SK-N-SH (cell line): ENCODE measurements around the gene EIF5B. TPM values are rescaled to one million over a fixed set of nuclear protein-coding genes. Genes with fewer than 3 reads are reported as not detected.

Experiments
- CTCF ChIA-PET: fragments of 300-600, 350-600 bp; formaldehyde crosslinking; extraction: SDS; loops from one replicate; lab custom pipeline; 2021; lab: Yijun Ruan, JAX
- POLR2A ChIA-PET: fragments of 350-600 bp; sonication (Branson Sonifier 250); formaldehyde crosslinking; extraction: SDS; loops from one replicate; lab custom pipeline; 2020; ENCODE audit warnings: antibody characterized with exemption, inconsistent platforms; lab: Yijun Ruan, JAX
- DNase-seq: peaks from one replicate; pipeline ENCODE4 v3.0.0; 2012
- H2AFZ ChIP-seq: fragments of 200-600 bp; sonication (generic); 2 replicates; pipeline ENCODE4 v1.8.1; 2016; ENCODE audit warnings: antibody characterized with exemption, mild to moderate bottlenecking, low read depth
- H3F3A ChIP-seq: fragments of 200-600 bp; sonication (generic); replicated peaks from 2 replicates; pipeline ENCODE3; 2016; ENCODE audit warnings: antibody characterized with exemption, mild to moderate bottlenecking; ENCODE audit not compliant: insufficient read depth
- H3K27ac ChIP-seq, 2 experiments: fragments of 200-500 bp in 1 of 2; fragments of 200-600 bp in 1 of 2; sonication (Bioruptor generic) in 1 of 2; sonication (generic), shearing (Covaris generic) in 1 of 2; 2 replicates each; pipeline versions ENCODE4 v1.5.1 to v1.6.1; 2014 to 2016; ENCODE audit warnings: low read depth in 2 of 2, inconsistent platforms in 1 of 2, low read length in 1 of 2, mild to moderate bottlenecking in 1 of 2, mixed read lengths in 1 of 2
- H3K27me3 ChIP-seq: fragments of 200-600 bp; sonication (generic), shearing (Covaris generic); 2 replicates; pipeline ENCODE4 v1.6.1; 2016; ENCODE audit warnings: mixed run types; ENCODE audit not compliant: insufficient read depth
- H3K36me3 ChIP-seq, 2 experiments: fragments of 200-500 bp in 1 of 2; fragments of 200-600 bp in 1 of 2; sonication (Bioruptor generic) in 1 of 2; sonication (generic) in 1 of 2; replicated peaks in 1 of 2; 2 replicates each; pipeline versions ENCODE3 to v1.5.1; 2014 to 2016; ENCODE audit warnings: low read length in 1 of 2, mild to moderate bottlenecking in 1 of 2; ENCODE audit not compliant: insufficient read depth in 2 of 2, control insufficient read depth in 1 of 2
- H3K4me1 ChIP-seq, 2 experiments: fragments of 200-500 bp in 1 of 2; fragments of 200-600 bp in 1 of 2; sonication (Bioruptor generic) in 1 of 2; sonication (generic), shearing (Covaris generic) in 1 of 2; 2 replicates each; pipeline versions ENCODE4 v1.5.1 to v1.6.1; 2014 to 2016; ENCODE audit warnings: low read depth in 1 of 2, low read length in 1 of 2, mixed run types in 1 of 2; ENCODE audit not compliant: insufficient read depth in 2 of 2, control insufficient read depth in 1 of 2
- H3K4me2 ChIP-seq: fragments of 200-600 bp; sonication (generic), shearing (Covaris generic); 2 replicates; pipeline ENCODE4 v1.6.1; 2017; ENCODE audit warnings: mixed run types
- H3K4me3 ChIP-seq, 2 experiments: fragments of 200-500 bp in 1 of 2; fragments of 200-600 bp in 1 of 2; sonication (Bioruptor generic) in 1 of 2; sonication (generic), shearing (Covaris generic) in 1 of 2; 2 replicates each; pipeline versions ENCODE4 v1.5.1 to v1.8.1; 2014 to 2016; ENCODE audit warnings: low read depth in 2 of 2, inconsistent platforms in 1 of 2, low read length in 1 of 2, mild to moderate bottlenecking in 1 of 2, mixed read lengths in 1 of 2, moderate library complexity in 1 of 2
- H3K79me2 ChIP-seq: fragments of 200-600 bp; sonication (generic); 2 replicates; pipeline ENCODE4 v1.8.1; 2017; ENCODE audit warnings: mild to moderate bottlenecking; ENCODE audit not compliant: insufficient read depth
- H3K9ac ChIP-seq: fragments of 200-600 bp; sonication (generic); 2 replicates; pipeline ENCODE4 v1.6.1; 2017; ENCODE audit warnings: mixed run types
- H3K9me2 ChIP-seq: fragments of 200-600 bp; sonication (generic); 2 replicates; pipeline ENCODE4 v1.6.1; 2017; ENCODE audit warnings: mixed run types
- H3K9me3 ChIP-seq: fragments of 200-600 bp; sonication (generic); 2 replicates; pipeline ENCODE4 v1.6.1; 2017; ENCODE audit warnings: mixed run types, mild to moderate bottlenecking, moderate library complexity
- H4K20me1 ChIP-seq: fragments of 200-600 bp; sonication (generic); 2 replicates; pipeline ENCODE4 v1.6.1; 2017; ENCODE audit warnings: mild to moderate bottlenecking, mixed run types; ENCODE audit not compliant: insufficient read depth
- EZH2phosphoT487 ChIP-seq: fragments of 200-600 bp; sonication (generic); IDR thresholded peaks from 2 replicates; pipeline ENCODE4 v1.6.1; 2017; ENCODE audit warnings: low read depth, mixed run types, mild to moderate bottlenecking, antibody characterized with exemption, moderate library complexity, borderline replicate concordance
- FOXJ3 ChIP-seq: sonication (generic); formaldehyde crosslinking; IDR thresholded peaks from 2 replicates; pipeline ENCODE4 v1.5.1; 2020; ENCODE audit warnings: mild to moderate bottlenecking, missing genetic modification reagents
- FOXM1 ChIP-seq: IDR thresholded peaks from 2 replicates; pipeline ENCODE4 v1.4.0; 2012; ENCODE audit warnings: low read depth, mild to moderate bottlenecking
- GABPA ChIP-seq: IDR thresholded peaks from 2 replicates; pipeline ENCODE4 v1.4.0; 2012; ENCODE audit warnings: low read depth, mild to moderate bottlenecking
- JUND ChIP-seq: IDR thresholded peaks from 2 replicates; pipeline ENCODE4 v1.4.0; 2012
- NRF1 ChIP-seq: IDR thresholded peaks from 2 replicates; pipeline ENCODE4 v1.6.1; 2012; ENCODE audit warnings: low read depth, mild to moderate bottlenecking, low read length
- POLR2AphosphoS5 ChIP-seq: IDR thresholded peaks from 2 replicates; pipeline ENCODE4 v1.6.1; 2012; ENCODE audit warnings: low read depth, low read length
- RCOR1 ChIP-seq: fragments of 150-350 bp; IDR thresholded peaks from 2 replicates; pipeline ENCODE4 v1.6.1; 2017; ENCODE audit warnings: antibody characterized with exemption, low read length
- RXRA ChIP-seq: IDR thresholded peaks from 2 replicates; pipeline ENCODE4 v1.4.0; 2012; ENCODE audit warnings: low read depth, mild to moderate bottlenecking, borderline replicate concordance
- SMC3 ChIP-seq: IDR thresholded peaks from 2 replicates; pipeline ENCODE4 v1.6.1; 2012; ENCODE audit warnings: low read depth, low read length, improper control_type of control experiment
- TAF1 ChIP-seq: IDR thresholded peaks from 2 replicates; pipeline ENCODE4 v1.6.1; 2012; ENCODE audit warnings: low read depth, mild to moderate bottlenecking, low read length, moderate library complexity, borderline replicate concordance
- YY1 ChIP-seq: IDR thresholded peaks from 2 replicates; pipeline ENCODE4 v1.4.0; 2012; ENCODE audit warnings: low read depth, mild to moderate bottlenecking
- polyA plus RNA-seq, 3 experiments: library from polyadenylated mRNA; depleted of rRNA; stranded (reverse); fragments of >200 nt; gene quantifications; 2 replicates each; pipeline ENCODE4 v1.2.3, GENCODE V29; 2012
- TF ChIP-seq, protein P1 (sequence below): IDR thresholded peaks from 2 replicates; pipeline ENCODE4 v1.4.0; 2012; ENCODE audit warnings: low read depth
- TF ChIP-seq, protein P2 (sequence below): IDR thresholded peaks from 2 replicates; pipeline ENCODE4 v1.4.0; 2012; ENCODE audit warnings: low read depth, borderline replicate concordance
- TF ChIP-seq, protein P3 (sequence below): IDR thresholded peaks from 2 replicates; pipeline ENCODE4 v1.6.1; 2012; ENCODE audit warnings: mild to moderate bottlenecking, low read depth, low read length, moderate library complexity
- TF ChIP-seq, protein P4 (sequence below): fragments of 200-600 bp; sonication (generic); IDR thresholded peaks from 2 replicates; pipeline ENCODE4 v1.6.1; 2017; ENCODE audit warnings: antibody characterized with exemption, mild to moderate bottlenecking, moderate library complexity
- TF ChIP-seq, protein P5 (sequence below): IDR thresholded peaks from 2 replicates; pipeline ENCODE4 v1.4.0; 2012; ENCODE audit warnings: low read depth, borderline replicate concordance

Gene EIF5B
- polyA plus RNA-seq, 1 of the 3 experiments (the other 2 are of a cell fraction): 9.8 TPM

DNA sequence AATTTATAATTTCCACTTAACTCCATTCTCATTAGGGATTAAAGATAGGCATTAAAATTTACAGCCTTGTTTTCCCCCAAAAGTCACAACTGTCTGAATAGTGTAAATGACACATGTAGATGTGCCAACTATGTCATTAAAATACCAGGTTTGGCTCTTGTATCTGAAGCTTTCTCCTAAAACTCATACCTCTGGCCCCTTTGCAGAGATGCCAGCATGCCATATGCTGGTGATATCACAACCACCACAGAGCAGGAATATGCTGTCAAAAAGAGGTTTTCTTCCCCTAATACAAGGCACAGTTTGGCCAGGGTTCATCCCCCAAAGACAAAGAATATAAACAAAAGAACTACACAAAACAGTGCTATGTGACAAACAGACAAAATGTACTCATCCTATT, 87.2 kb downstream of the EIF5B start:
- Histone ChIP-seq H3K9me3 (no peaks in the 10 kb centered on the region), H3K36me3 (peaks cover 49 to 70% of the 10 kb centered on the region in 2 experiments), H3K4me2 (no peak overlapping the region), H3K27me3 (no peaks in the 10 kb centered on the region), H3K4me1 (peaks cover 0 to 14% of the 10 kb centered on the region in 2 experiments; a peak in 1 of 4 replicates), H3F3A (peaks cover 5% of the 10 kb centered on the region), H2AFZ (no peak overlapping the region), H4K20me1 (no peaks in the 10 kb centered on the region), H3K9ac (no peak overlapping the region), H3K9me2 (no peaks in the 10 kb centered on the region), H3K79me2 (peaks cover 19% of the 10 kb centered on the region; the same call in 1 of the 2 replicates), H3K27ac (0 out of 4 replicates have a peak overlapping the region, but pooled peaks of 1 of the 2 experiments have one; percentile 2), H3K4me3 (no peak overlapping the region)
- TF ChIP-seq POLR2AphosphoS5 (no peak), TAF1 (no peak), RCOR1 (no peak), YY1 (no peak), NRF1 (no peak), RXRA (no peak), FOXM1 (no peak), GABPA (no peak), FOXJ3 (CRISPR knock-in tag) (no peak), JUND (no peak), EZH2phosphoT487 (no peak), SMC3 (no peak)
- TF ChIP-seq, protein P1, sequence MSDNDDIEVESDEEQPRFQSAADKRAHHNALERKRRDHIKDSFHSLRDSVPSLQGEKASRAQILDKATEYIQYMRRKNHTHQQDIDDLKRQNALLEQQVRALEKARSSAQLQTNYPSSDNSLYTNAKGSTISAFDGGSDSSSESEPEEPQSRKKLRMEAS: no peak
- TF ChIP-seq, protein P2, sequence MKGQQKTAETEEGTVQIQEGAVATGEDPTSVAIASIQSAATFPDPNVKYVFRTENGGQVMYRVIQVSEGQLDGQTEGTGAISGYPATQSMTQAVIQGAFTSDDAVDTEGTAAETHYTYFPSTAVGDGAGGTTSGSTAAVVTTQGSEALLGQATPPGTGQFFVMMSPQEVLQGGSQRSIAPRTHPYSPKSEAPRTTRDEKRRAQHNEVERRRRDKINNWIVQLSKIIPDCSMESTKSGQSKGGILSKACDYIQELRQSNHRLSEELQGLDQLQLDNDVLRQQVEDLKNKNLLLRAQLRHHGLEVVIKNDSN: no peak
- TF ChIP-seq, protein P3, sequence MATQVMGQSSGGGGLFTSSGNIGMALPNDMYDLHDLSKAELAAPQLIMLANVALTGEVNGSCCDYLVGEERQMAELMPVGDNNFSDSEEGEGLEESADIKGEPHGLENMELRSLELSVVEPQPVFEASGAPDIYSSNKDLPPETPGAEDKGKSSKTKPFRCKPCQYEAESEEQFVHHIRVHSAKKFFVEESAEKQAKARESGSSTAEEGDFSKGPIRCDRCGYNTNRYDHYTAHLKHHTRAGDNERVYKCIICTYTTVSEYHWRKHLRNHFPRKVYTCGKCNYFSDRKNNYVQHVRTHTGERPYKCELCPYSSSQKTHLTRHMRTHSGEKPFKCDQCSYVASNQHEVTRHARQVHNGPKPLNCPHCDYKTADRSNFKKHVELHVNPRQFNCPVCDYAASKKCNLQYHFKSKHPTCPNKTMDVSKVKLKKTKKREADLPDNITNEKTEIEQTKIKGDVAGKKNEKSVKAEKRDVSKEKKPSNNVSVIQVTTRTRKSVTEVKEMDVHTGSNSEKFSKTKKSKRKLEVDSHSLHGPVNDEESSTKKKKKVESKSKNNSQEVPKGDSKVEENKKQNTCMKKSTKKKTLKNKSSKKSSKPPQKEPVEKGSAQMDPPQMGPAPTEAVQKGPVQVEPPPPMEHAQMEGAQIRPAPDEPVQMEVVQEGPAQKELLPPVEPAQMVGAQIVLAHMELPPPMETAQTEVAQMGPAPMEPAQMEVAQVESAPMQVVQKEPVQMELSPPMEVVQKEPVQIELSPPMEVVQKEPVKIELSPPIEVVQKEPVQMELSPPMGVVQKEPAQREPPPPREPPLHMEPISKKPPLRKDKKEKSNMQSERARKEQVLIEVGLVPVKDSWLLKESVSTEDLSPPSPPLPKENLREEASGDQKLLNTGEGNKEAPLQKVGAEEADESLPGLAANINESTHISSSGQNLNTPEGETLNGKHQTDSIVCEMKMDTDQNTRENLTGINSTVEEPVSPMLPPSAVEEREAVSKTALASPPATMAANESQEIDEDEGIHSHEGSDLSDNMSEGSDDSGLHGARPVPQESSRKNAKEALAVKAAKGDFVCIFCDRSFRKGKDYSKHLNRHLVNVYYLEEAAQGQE: no peak
- TF ChIP-seq, protein P4, sequence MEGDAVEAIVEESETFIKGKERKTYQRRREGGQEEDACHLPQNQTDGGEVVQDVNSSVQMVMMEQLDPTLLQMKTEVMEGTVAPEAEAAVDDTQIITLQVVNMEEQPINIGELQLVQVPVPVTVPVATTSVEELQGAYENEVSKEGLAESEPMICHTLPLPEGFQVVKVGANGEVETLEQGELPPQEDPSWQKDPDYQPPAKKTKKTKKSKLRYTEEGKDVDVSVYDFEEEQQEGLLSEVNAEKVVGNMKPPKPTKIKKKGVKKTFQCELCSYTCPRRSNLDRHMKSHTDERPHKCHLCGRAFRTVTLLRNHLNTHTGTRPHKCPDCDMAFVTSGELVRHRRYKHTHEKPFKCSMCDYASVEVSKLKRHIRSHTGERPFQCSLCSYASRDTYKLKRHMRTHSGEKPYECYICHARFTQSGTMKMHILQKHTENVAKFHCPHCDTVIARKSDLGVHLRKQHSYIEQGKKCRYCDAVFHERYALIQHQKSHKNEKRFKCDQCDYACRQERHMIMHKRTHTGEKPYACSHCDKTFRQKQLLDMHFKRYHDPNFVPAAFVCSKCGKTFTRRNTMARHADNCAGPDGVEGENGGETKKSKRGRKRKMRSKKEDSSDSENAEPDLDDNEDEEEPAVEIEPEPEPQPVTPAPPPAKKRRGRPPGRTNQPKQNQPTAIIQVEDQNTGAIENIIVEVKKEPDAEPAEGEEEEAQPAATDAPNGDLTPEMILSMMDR: no peak
- TF ChIP-seq, protein P5, sequence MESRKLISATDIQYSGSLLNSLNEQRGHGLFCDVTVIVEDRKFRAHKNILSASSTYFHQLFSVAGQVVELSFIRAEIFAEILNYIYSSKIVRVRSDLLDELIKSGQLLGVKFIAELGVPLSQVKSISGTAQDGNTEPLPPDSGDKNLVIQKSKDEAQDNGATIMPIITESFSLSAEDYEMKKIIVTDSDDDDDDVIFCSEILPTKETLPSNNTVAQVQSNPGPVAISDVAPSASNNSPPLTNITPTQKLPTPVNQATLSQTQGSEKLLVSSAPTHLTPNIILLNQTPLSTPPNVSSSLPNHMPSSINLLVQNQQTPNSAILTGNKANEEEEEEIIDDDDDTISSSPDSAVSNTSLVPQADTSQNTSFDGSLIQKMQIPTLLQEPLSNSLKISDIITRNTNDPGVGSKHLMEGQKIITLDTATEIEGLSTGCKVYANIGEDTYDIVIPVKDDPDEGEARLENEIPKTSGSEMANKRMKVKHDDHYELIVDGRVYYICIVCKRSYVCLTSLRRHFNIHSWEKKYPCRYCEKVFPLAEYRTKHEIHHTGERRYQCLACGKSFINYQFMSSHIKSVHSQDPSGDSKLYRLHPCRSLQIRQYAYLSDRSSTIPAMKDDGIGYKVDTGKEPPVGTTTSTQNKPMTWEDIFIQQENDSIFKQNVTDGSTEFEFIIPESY: no peak
- ChIA-PET POLR2A (no interaction called here), CTCF (no interaction called here)
- DNase-seq: no peak
